OCI-LY1 (cell line): ENCODE results near the gene MED13.

ENCODE experiments used
- H2AFZ ChIP-seq: fragments of 200-600 bp; sonication (generic), shearing (Covaris generic); 2 replicates; pipeline ENCODE4 v1.6.0; 2014; ENCODE audit warnings: antibody characterized with exemption, mild to moderate bottlenecking, low read length
- H3F3A ChIP-seq: fragments of 200-600 bp; sonication (generic), shearing (Covaris generic); 2 replicates; pipeline ENCODE4 v1.6.0; 2014; ENCODE audit warnings: mild to moderate bottlenecking, antibody characterized with exemption, low read length, moderate library complexity; ENCODE audit not compliant: insufficient read depth
- H3K27ac ChIP-seq: fragments of 200-600 bp; sonication (generic); 2 replicates; pipeline ENCODE4 v1.5.1; 2014; ENCODE audit warnings: low read length, mixed run types, mild to moderate bottlenecking, low read depth; ENCODE audit not compliant: poor library complexity, severe bottlenecking
- H3K27me3 ChIP-seq: fragments of 200-600 bp; sonication (generic); 2 replicates; pipeline ENCODE4 v1.6.0; 2014; ENCODE audit warnings: antibody characterized with exemption, mild to moderate bottlenecking, low read length, moderate library complexity; ENCODE audit not compliant: insufficient read depth
- H3K36me3 ChIP-seq: fragments of 200-600 bp; sonication (generic); 2 replicates; pipeline ENCODE4 v1.6.1; 2014; ENCODE audit warnings: mild to moderate bottlenecking, antibody characterized with exemption, low read length, moderate library complexity, mixed read lengths; ENCODE audit not compliant: insufficient read depth
- H3K4me1 ChIP-seq: fragments of 200-600 bp; sonication (generic); 2 replicates; pipeline ENCODE4 v1.5.1; 2014; ENCODE audit warnings: mild to moderate bottlenecking, low read length, moderate library complexity; ENCODE audit not compliant: insufficient read depth, severe bottlenecking
- H3K4me2 ChIP-seq: fragments of 200-600 bp; sonication (generic), shearing (Covaris generic); 2 replicates; pipeline ENCODE4 v1.6.1; 2014; ENCODE audit warnings: low read length
- H3K4me3 ChIP-seq: fragments of 200-600 bp; sonication (generic); 2 replicates; pipeline ENCODE4 v1.5.1; 2014; ENCODE audit warnings: low read length, low read depth, mild to moderate bottlenecking, mixed read lengths; ENCODE audit not compliant: poor library complexity, severe bottlenecking
- H3K79me2 ChIP-seq: fragments of 200-600 bp; shearing (Covaris generic); 2 replicates; pipeline ENCODE4 v1.6.1; 2016; ENCODE audit warnings: mixed run types, low read length, mixed read lengths; ENCODE audit not compliant: insufficient read depth
- H3K9ac ChIP-seq: fragments of 200-600 bp; sonication (generic), shearing (Covaris generic); 2 replicates; pipeline ENCODE4 v1.6.1; 2014; ENCODE audit warnings: mild to moderate bottlenecking, low read length, mixed read lengths
- H3K9me2 ChIP-seq: fragments of 200-600 bp; sonication (generic), shearing (Covaris generic); 2 replicates; pipeline ENCODE4 v1.6.1; 2014; ENCODE audit warnings: low read depth, mild to moderate bottlenecking, low read length, mixed read lengths
- H3K9me3 ChIP-seq: fragments of 200-600 bp; shearing (Covaris generic); 2 replicates; pipeline ENCODE4 v1.6.1; 2014; ENCODE audit warnings: low read length, mixed read lengths
- H4K20me1 ChIP-seq: fragments of 200-600 bp; sonication (generic), shearing (Covaris generic); 2 replicates; pipeline ENCODE4 v1.6.0; 2016; ENCODE audit warnings: mild to moderate bottlenecking, low read length; ENCODE audit not compliant: insufficient read depth
- CTCF ChIP-seq: fragments of 200-600 bp; sonication (generic), shearing (Covaris generic); IDR thresholded peaks from 2 replicates; pipeline ENCODE4 v1.5.1; 2017; ENCODE audit warnings: mild to moderate bottlenecking, antibody characterized with exemption, low read length, moderate library complexity, mixed read lengths
- EZH2 ChIP-seq: fragments of 200-600 bp; sonication (generic), shearing (Covaris generic); IDR thresholded peaks from 2 replicates; pipeline ENCODE4 v1.8.0; 2017; ENCODE audit warnings: borderline replicate concordance, mixed run types, mild to moderate bottlenecking, antibody characterized with exemption, low read length, moderate library complexity, mixed read lengths

MED13 gene

GRCh38 chr17:62038248-62038647 is 26.8 kb downstream of the MED13 start:
- Histone ChIP-seq H3K9ac (no peak overlapping the region), H3K4me2 (no peak overlapping the region), H4K20me1 (no peaks in the 10 kb centered on the region), H3K36me3 (peaks cover 54% of the 10 kb centered on the region), H3F3A (no peaks in the 10 kb centered on the region), H3K27me3 (no peaks in the 10 kb centered on the region), H3K4me3 (no peak overlapping the region), H2AFZ (no peak overlapping the region), H3K4me1 (no peaks in the 10 kb centered on the region), H3K79me2 (peaks cover 32% of the 10 kb centered on the region), H3K9me3 (no peaks in the 10 kb centered on the region), H3K27ac (no peak overlapping the region), H3K9me2 (no peaks in the 10 kb centered on the region)
- no peak for TF ChIP-seq CTCF
- no peak for TF ChIP-seq EZH2

GRCh38 chr17:62033317-62033716 is 31.8 kb downstream of the MED13 start:
- Histone ChIP-seq H3K79me2 (peaks cover 7% of the 10 kb centered on the region; the same call in 1 of the 2 replicates), H3K36me3 (peaks cover 67% of the 10 kb centered on the region), H4K20me1 (no peaks in the 10 kb centered on the region), H3K9me3 (no peaks in the 10 kb centered on the region), H3K4me1 (no peaks in the 10 kb centered on the region), H3K27me3 (no peaks in the 10 kb centered on the region), H3K9ac (no peak overlapping the region), H3F3A (no peaks in the 10 kb centered on the region), H3K9me2 (no peaks in the 10 kb centered on the region), H3K4me3 (no peak overlapping the region), H3K27ac (no peak overlapping the region), H3K4me2 (no peak overlapping the region), H2AFZ (no peak overlapping the region)
- TF ChIP-seq EZH2, result no peak
- TF ChIP-seq CTCF, result no peak

GRCh38 chr17:62032480-62032879 is 32.6 kb downstream of the MED13 start:
- H3K79me2 ChIP-seq, result peaks cover 7% of the 10 kb centered on the region; the same call in 1 of the 2 replicates
- no peaks in the 10 kb centered on the region for H3K9me3 ChIP-seq
- no peak overlapping the region for H3K4me2 ChIP-seq
- no peak for TF ChIP-seq EZH2
- no peak for TF ChIP-seq CTCF
- H4K20me1 ChIP-seq, result no peaks in the 10 kb centered on the region
- no peak overlapping the region for H2AFZ ChIP-seq
- no peaks in the 10 kb centered on the region for H3K9me2 ChIP-seq
- H3K9ac ChIP-seq, result no peak overlapping the region
- H3K4me3 ChIP-seq, result no peak overlapping the region
- no peaks in the 10 kb centered on the region for H3K4me1 ChIP-seq
- no peaks in the 10 kb centered on the region for H3K27me3 ChIP-seq
- H3K36me3 ChIP-seq, result peaks cover 75% of the 10 kb centered on the region
- no peaks in the 10 kb centered on the region for H3F3A ChIP-seq
- no peak overlapping the region for H3K27ac ChIP-seq
